ENCODE results near the gene EFCAB6. TPM values are rescaled to one million over a fixed set of nuclear protein-coding genes. Genes with fewer than 3 reads are reported as not detected.
"Not testable (repeated sequence)": the region's sequence is repeated elsewhere in the genome, so short reads cannot be mapped to it uniquely, and the experiment has no call there.

Gene EFCAB6
- total RNA-seq, 1 donor: 0.86 TPM

DNA sequence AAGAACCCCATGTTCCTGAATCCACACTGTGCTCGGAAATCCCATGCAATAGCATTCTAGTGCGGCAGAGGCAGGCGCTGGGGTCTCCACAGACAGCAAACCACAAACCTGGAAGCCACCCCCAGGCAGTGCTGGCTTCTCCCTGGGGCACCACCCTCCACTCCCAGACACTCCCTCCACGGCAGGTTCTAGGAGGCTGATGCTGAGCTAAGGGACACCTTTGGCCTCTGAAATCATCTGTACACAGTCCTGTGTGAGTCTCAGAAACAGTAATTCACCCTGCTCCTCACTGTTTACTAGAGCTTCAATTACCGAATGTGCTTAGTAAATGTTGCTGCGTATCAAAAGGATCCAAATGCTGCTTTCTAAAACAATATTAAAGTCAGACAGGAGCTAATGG lies 129.3 kb downstream of the EFCAB6 start:
- TF ChIP-seq, protein P1, sequence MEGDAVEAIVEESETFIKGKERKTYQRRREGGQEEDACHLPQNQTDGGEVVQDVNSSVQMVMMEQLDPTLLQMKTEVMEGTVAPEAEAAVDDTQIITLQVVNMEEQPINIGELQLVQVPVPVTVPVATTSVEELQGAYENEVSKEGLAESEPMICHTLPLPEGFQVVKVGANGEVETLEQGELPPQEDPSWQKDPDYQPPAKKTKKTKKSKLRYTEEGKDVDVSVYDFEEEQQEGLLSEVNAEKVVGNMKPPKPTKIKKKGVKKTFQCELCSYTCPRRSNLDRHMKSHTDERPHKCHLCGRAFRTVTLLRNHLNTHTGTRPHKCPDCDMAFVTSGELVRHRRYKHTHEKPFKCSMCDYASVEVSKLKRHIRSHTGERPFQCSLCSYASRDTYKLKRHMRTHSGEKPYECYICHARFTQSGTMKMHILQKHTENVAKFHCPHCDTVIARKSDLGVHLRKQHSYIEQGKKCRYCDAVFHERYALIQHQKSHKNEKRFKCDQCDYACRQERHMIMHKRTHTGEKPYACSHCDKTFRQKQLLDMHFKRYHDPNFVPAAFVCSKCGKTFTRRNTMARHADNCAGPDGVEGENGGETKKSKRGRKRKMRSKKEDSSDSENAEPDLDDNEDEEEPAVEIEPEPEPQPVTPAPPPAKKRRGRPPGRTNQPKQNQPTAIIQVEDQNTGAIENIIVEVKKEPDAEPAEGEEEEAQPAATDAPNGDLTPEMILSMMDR (IDR thresholded peaks at IDR 0.05; ENCODE audit: insufficient read depth, low read depth, low read length): no peak

DNA sequence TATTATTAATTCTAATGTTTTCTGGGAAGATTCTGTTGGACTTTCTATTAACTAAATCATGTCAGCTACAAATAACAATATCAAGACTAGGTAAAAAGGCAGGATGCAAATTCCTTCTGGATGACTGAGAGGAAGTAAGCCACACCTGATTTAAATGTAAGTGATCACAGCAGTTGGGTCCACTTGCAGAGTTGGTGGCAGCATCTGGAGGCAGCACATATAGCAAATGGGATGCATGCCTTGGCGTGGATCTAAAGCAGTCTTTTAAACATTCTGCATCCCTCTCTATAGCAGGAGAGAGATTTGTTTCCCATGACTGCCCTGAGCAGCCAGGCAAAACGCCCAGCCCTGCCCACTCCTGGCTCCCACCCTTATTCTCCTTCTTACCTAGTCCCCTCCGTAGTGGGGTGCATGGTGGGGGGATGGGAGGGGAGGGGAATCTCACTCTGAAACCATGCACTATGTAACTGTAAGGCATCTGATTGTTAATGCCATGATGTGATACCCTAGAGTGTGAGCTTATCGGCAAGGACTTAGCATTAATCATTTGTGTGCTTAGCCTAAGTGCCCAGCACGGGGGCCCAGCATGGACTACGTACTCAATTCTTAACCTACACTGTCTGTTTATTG lies 130.3 kb downstream of the EFCAB6 start:
- DNase-seq (ENCODE audit: low read depth): no peak
- TF ChIP-seq, protein P1 (IDR thresholded peaks at IDR 0.05; ENCODE audit: insufficient read depth, low read depth, low read length): no peak
- H3K4me3 ChIP-seq (ENCODE audit: low read depth, low read length): no peak overlapping the region

More for the DNA sequence above, 129.3 kb downstream of the EFCAB6 start:
- no peak overlapping the region for H3K4me3 ChIP-seq (ENCODE audit: low read depth, low read length)
- DNase-seq (ENCODE audit: low read depth): no peak

DNA sequence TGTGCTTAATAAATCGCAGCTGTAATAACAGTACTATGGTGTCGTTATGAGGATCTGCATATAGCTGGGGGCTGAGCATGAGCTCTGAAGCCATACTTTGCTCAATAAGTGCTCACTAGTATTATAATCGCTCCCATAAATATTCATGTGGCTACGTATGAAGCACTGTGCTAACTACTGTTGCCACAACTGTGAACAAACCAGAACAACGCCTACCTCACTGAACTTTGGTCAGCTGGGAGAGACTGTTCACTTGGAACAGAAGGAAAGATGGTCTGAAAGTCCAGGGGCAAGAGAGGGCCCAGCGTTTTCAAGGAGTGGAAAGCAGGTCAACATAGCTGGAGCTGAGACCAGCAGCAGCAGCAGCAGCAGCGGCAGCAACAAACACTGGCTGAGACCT lies 141.6 kb downstream of the EFCAB6 start:
- H3K4me3 ChIP-seq (ENCODE audit: low read depth, low read length): no peak overlapping the region
- TF ChIP-seq, protein P1 (IDR thresholded peaks at IDR 0.05; ENCODE audit: insufficient read depth, low read depth, low read length): no peak

DNA sequence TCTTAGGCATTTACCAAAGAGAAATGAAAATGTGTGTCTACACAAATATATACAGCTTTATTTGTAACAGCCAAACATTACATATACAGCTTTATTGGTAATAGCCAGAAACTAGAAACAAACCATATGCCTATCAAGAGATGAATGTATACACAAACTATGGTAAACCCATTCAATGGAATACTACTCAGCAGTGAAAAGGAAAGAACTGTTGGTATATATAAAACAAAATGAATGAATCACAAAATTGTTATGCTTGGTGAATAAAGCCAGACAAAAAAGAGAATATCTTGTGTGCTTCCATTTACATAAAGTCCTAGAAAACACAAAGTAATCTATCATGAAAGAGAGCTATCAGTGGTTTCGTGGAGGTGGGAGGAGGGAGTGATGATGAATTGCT lies 142.9 kb downstream of the EFCAB6 start:
- H3K4me3 ChIP-seq (ENCODE audit: low read depth, low read length): no peak overlapping the region
- TF ChIP-seq, protein P1 (IDR thresholded peaks at IDR 0.05; ENCODE audit: insufficient read depth, low read depth, low read length): no peak
- DNase-seq (ENCODE audit: low read depth): no peak

More for the DNA sequence above, 141.6 kb downstream of the EFCAB6 start:
- no peak for DNase-seq (ENCODE audit: low read depth)

DNA sequence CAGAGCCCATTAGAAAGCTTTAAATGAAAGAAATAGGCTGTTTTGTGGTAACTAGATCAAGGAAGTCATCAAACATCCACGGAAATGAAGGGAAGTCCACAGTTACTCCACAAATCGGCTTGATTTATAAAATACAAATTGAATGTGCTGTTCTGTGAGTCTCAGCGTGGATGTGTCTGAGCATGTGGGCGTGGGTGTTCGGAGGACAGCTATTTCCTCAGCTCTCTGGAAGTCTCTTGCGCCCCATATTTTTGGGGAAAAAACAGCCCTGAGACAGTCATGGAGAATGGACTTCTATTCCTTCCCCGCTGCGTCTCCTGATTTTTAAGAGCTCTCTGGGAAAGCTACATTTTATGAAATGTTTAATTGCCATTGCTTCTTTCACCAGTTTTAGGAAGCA lies 144.4 kb downstream of the EFCAB6 start:
- no peak overlapping the region for H3K4me3 ChIP-seq (ENCODE audit: low read depth, low read length)
- TF ChIP-seq, protein P1 (IDR thresholded peaks at IDR 0.05; ENCODE audit: insufficient read depth, low read depth, low read length): no peak
- no peak for DNase-seq (ENCODE audit: low read depth)

DNA sequence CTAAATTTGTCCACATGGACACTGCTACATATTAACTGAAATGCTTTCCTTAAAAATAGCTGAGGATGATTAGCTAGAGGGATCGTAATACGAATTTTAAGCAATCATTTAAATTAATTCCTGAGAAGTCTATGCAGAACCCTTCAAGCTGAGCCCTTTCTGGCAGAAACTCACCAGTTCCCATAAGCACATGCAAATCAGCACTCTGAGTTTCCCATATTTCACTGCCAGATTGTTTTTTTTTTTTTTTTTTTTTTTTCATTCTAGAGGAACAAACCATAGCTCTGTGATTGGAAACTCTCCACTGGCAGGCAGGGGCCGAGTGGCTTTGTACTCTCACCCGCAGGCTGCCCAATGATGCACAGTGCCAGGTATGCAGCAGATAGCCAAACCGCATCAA lies 145.6 kb downstream of the EFCAB6 start:
- DNase-seq (ENCODE audit: low read depth): no peak
- TF ChIP-seq, protein P1 (IDR thresholded peaks at IDR 0.05; ENCODE audit: insufficient read depth, low read depth, low read length): no peak
- no peak overlapping the region for H3K4me3 ChIP-seq (ENCODE audit: low read depth, low read length)

DNA sequence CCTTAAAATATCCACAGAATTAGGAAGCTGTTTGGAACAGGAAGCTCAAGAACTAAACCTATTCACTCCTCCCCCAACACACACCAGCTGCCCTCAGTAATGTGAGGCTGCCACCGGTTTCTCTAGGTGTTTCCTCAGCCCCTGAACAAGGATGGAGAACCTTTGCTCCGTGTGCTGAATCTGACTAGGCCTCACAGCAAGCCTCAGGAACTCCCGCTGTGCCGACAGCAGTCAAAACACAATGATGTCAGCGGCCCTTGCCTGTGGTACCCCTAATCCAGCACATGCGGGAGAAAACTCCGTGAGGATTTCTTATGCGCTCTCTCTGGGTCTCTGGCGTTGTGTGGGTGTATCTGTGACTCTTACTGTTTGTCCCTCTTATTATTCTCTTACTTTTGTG lies 153.3 kb downstream of the EFCAB6 start:
- TF ChIP-seq, protein P1 (IDR thresholded peaks at IDR 0.05; ENCODE audit: insufficient read depth, low read depth, low read length): no peak
- DNase-seq (ENCODE audit: low read depth): no peak
- no peak overlapping the region for H3K4me3 ChIP-seq (ENCODE audit: low read depth, low read length)

DNA sequence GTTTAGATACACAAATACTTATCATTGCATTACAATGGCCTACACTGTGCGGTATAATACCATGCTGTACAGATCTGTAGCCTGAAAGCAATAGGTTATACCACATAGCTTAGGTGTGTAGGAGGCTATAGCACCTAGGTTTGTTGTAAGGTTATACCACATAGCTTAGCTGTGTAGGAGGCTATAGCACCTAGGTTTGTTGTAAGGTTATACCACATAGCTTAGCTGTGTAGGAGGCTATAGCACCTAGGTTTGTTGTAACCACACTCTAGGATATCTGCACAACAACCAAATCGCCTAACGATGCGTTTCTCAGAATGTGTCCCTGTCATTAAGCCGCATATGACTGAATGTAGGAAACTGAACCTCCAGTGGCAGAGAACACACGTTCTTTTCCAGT lies 155.5 kb downstream of the EFCAB6 start:
- not testable (repeated sequence) for DNase-seq (ENCODE audit: low read depth); H3K4me3 ChIP-seq (ENCODE audit: low read depth, low read length)

All from fibroblast of villous mesenchyme (primary cell).